ENCODE measurements around the gene NECAB2.

NECAB2 gene

GRCh38 chr16:83967091-83967490 lies 953 bp upstream of the NECAB2 start:
- DNase-seq (ENCODE audit: low spot score): no peak

- no peak for DNase-seq (ENCODE audit: low spot score)
Measured at GRCh38 chr16:83968306-83968851, 335 bp downstream of the NECAB2 start.

GRCh38 chr16:83968891-83969649 lies 1.0 kb downstream of the NECAB2 start:
- DNase-seq (ENCODE audit: low spot score): no peak

GRCh38 chr16:83969771-83970429 lies 1.9 kb downstream of the NECAB2 start:
- no peak for DNase-seq (ENCODE audit: low spot score)

GRCh38 chr16:83970430-83970815 lies 2.4 kb downstream of the NECAB2 start:
- no peak for DNase-seq (ENCODE audit: low spot score)

- DNase-seq (ENCODE audit: low spot score): no peak
Measured at GRCh38 chr16:83971165-83972130, 3.4 kb downstream of the NECAB2 start.

DNA sequence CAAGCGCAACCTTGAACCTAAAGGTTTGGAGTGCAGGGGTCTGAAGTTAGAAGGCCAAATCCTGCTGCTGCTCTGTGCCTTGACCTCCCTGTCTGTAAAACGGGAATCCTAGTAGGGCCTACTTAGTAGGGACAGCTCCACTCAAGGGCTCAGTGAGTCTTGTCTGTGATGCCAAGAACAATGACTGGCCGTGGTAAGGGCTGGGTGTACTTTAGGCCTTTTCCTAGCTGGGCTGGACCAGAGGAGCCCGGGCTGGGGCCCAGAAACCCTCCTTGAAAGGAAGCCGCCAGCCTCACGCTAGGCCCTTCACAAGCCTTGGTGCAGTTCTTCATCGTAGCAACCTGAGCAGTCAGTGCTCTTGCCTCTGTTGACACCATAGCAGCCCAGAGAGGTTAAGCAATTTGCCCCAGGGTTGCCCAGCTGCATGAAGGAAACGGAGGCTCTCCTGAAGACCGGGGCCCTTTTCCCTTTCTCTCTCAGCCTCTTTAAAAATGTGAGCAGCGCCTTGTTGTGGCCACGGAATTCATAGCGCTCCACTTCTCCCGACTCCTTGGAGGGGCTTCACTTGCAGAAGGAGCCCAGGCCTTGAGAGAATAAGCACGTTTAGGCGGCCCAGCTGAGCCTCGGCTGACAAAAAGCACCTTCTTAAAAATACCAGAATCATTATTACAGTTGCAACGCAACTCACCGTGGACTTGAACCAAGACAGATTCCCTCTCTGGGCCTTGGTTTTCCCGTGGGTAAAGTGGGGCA lies 4.4 kb downstream of the NECAB2 start:
- no peak for DNase-seq (ENCODE audit: low spot score)

GRCh38 chr16:83973077-83973476 lies 5.0 kb downstream of the NECAB2 start:
- no peak for DNase-seq (ENCODE audit: low spot score)

- DNase-seq (ENCODE audit: low spot score): no peak
Measured at GRCh38 chr16:83973581-83974385, 5.7 kb downstream of the NECAB2 start.

DNA sequence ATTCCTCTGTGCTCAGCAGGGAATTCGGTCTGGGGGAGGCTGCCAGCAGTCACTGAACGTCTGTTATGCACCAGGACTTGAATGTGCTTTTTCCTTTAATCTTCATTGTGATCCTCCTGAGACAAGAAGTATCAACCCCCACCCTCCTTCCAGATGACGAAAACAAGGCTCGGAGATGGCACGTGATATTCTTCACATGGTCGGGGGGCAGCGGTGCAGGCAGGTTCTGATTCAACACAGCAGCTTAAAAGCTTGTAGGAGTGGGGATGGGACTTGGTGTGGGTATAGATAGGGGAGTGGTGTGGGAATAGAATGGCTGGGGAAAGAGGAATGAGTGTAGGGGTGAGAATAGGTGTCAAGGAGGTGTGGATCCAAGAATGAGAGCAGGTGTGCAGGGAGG lies 6.4 kb downstream of the NECAB2 start:
- DNase-seq (ENCODE audit: low spot score): no peak

DNA sequence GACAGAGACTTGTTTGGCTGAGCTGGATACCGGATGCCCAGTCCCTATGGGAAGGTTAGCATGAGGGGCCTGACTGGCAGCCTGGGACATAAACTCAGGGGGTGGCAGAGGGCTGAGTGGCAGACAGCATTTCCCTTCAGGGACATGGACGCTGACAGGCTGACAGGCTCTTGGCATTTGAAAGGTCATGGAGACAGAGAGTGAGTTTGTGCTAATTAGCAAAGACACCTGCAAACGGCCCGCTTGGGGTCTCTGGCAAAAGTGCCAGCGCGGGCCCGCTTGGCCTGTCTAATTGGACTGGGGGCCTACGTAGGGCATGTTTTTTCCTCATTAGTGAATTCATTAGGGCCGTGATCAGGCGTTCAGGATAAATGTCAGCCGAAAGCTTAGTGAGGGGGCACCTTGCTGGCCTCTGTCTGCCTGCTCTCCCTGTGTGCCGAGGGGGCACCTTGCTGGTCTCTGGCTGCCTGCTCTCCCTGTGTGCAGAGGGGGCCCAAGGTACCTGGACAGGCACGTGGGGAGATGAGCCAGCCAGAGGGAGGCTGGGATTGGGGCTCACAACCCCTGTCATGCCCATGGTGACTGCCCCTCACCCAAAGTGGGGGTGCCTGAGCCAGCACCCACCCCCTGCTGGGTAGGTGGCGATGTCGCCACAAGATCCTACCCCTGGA lies 7.7 kb downstream of the NECAB2 start:
- no peak for DNase-seq (ENCODE audit: low spot score)

DNA sequence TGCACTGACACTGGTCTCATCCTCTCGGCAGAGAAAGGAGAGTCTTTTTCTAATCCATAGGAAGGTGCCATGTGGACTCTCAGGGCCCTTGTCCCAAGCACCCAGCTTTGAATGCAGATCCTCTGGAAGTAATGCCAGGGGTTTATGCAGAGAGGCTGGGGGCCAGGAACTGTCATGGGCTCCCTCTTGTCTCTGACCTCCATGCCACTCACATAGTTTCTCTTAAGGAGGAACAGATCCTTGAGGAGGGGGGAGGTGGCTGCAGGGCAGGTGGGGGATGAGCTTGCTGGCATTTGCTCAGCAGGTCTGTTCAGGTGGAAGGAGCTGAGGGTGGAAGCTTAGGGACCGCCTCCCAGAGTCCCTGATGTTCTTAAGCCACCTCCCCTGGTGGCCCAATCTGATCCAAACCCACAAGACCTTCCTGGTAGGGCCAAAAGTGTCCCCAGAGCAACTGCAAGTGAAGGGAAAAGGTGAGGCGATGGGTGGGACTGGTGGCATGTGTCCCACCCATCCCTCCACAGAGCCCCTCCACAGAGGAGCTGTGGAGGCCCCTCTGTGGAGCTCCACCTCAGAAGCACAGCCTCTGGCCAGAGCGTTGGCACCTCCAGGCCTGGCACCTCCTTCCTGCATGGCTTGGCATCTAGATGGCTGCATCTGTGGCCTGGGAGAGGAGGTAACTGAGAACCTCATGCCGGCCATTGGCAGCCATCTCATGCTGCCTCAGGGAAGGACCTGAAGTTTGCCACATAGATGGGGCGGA lies 9.2 kb downstream of the NECAB2 start:
- no peak for DNase-seq (ENCODE audit: low spot score)

GRCh38 chr16:83978401-83978904 lies 10.4 kb downstream of the NECAB2 start:
- DNase-seq (ENCODE audit: low spot score): no peak

DNA sequence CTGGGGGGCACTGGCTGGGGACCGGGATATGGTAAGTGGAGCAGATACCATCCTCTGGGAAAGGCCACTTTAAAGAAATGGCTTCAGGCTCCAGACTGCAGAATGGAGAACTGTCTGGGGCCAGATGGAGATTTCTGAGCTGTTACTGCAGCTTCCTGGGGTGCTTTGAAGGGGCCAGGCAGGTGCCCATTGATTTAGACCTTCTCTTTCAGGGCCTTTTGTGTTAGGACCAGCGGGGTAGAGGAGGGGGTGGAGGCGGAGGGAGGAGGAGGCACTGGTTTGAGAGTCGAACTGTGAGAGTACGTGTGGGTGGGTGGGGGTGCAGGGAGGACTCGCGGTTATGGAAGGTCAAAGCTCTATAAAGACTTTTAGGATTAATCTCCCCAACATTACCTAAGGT lies 11.4 kb downstream of the NECAB2 start:
- DNase-seq (ENCODE audit: low spot score): no peak

DNA sequence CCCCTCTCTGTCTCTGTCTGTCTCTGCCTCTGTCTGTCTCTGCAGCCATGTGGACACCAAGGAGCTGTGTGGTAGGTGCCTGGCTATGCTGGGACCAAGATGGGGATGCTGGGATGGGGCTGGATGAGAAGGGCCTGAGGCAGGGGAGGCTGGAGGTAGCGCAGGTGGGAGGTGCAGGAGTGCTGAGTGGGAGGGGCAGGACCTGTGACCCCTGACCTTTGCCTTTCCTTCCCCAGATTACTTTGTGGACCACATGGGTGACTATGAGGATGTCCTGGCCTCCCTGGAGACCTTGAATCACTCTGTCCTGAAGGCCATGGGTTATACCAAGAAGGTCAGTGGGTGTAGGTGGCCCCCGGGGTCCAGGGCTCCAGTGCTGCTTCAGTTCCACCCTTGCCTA lies 12.8 kb downstream of the NECAB2 start:
- no peak for DNase-seq (ENCODE audit: low spot score)

DNA sequence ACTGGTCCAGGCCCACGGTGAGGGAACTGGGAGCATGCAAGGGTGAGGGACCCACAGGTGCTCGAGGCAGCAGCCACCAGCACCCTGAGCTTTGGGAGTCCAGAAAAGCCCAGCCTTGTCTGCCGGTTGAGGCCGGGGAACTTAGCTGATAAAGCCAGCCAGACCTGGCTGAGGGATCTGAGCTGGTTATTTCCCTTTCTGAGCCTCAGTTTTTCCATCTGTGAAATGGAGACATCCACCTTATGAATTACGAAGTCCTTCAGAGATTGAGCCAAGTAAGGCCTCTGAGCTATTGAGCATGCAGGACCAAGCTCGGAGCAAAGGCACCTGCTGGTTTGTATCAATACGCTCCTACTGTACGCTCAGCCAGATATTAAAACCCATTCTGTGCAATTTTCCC lies 13.8 kb downstream of the NECAB2 start:
- DNase-seq (ENCODE audit: low spot score): no peak

- DNase-seq (ENCODE audit: low spot score): no peak
Measured at GRCh38 chr16:83983491-83983890, 15.4 kb downstream of the NECAB2 start.

DNA sequence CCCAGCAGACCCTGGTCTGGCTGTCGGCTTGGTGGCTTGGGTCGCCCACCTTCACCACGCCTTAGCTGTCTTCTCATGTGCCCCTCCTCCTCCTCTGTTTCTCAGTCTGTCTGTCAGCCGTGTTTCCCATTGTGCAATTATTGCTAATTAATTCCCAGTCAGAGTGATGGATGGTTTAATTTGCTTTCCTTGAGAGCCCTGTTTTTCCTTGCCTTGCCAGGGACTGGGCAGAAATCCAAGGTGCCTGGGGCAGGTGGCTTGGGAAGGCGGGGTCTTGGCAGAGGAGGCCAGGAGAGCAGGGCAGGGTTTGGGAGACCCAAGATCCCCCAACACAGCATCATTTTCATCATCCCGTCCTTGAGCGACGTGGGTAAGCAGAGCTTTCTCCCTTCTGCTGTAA lies 21.3 kb downstream of the NECAB2 start:
- no peak for DNase-seq (ENCODE audit: low spot score)

- no peak for DNase-seq (ENCODE audit: low spot score)
Measured at GRCh38 chr16:83990492-83990891, 22.4 kb downstream of the NECAB2 start.
